Neural progenitor cell (in vitro differentiated cells): ENCODE measurements around the gene LAMTOR5. TPM values are rescaled to one million over a fixed set of nuclear protein-coding genes. Genes with fewer than 3 reads are reported as not detected.
"Not testable (repeated sequence)": the region's sequence is repeated elsewhere in the genome, so short reads cannot be mapped to it uniquely, and the experiment has no call there.

Experiments used
- DNase-seq: peaks from one replicate; pipeline ENCODE4 v3.0.0-alpha.2; 2016; ENCODE audit warnings: low spot score
- H2AFZ ChIP-seq: fragments of 200-600 bp; sonication (generic); replicated peaks from 2 replicates; pipeline ENCODE4 v1.6.1; 2016; ENCODE audit warnings: antibody characterized with exemption
- H3F3A ChIP-seq: fragments of 200-600 bp; sonication (generic); 2 replicates; pipeline ENCODE4 v1.6.1; 2016; ENCODE audit warnings: antibody characterized with exemption, low read depth
- H3K27ac ChIP-seq: fragments of 200-600 bp; sonication (generic); 2 replicates; pipeline ENCODE4 v1.5.1; 2016; ENCODE audit warnings: mild to moderate bottlenecking
- H3K27me3 ChIP-seq: fragments of 200-600 bp; sonication (generic); 2 replicates; pipeline ENCODE4 v1.6.1; 2016; ENCODE audit warnings: mild to moderate bottlenecking, moderate library complexity
- H3K36me3 ChIP-seq: fragments of 200-600 bp; sonication (generic); 2 replicates; pipeline ENCODE4 v1.5.1; 2016
- H3K4me1 ChIP-seq: fragments of 200-600 bp; sonication (generic); 2 replicates; pipeline ENCODE4 v1.6.1; 2016; ENCODE audit warnings: mixed run types
- H3K4me2 ChIP-seq: fragments of 200-600 bp; sonication (generic); 2 replicates; pipeline ENCODE4 v1.6.1; 2016
- H3K4me3 ChIP-seq: fragments of 200-600 bp; sonication (generic); 2 replicates; pipeline ENCODE4 v1.5.1; 2016
- H3K79me2 ChIP-seq: fragments of 200-600 bp; sonication (generic); 2 replicates; pipeline ENCODE4 v1.6.1; 2016; ENCODE audit warnings: low read depth
- H3K9ac ChIP-seq: fragments of 200-600 bp; sonication (generic); 2 replicates; pipeline ENCODE4 v1.6.1; 2016
- H3K9me3 ChIP-seq: fragments of 200-600 bp; sonication (generic); 2 replicates; pipeline ENCODE4 v1.5.1; 2016; ENCODE audit warnings: low read depth
- H4K20me1 ChIP-seq: fragments of 200-600 bp; sonication (generic); 2 replicates; pipeline ENCODE4 v1.6.1; 2016; ENCODE audit warnings: low read depth
- H3K27ac Mint-ChIP-seq: 3 replicates; pipeline ENCODE4 v1.8.0; 2021; ENCODE audit warnings: mixed read lengths
- H3K27me3 Mint-ChIP-seq: 2 replicates; pipeline ENCODE4 v1.8.0; 2022; ENCODE audit warnings: low read depth, mild to moderate bottlenecking, inconsistent platforms, moderate library complexity, mixed read lengths; ENCODE audit not compliant: insufficient read depth
- H3K36me3 Mint-ChIP-seq: 3 replicates; pipeline ENCODE4 v1.8.0; 2021; ENCODE audit warnings: mixed read lengths
- H3K4me1 Mint-ChIP-seq: 3 replicates; pipeline ENCODE4 v1.8.0; 2021; ENCODE audit warnings: mixed read lengths
- H3K4me3 Mint-ChIP-seq: 3 replicates; pipeline ENCODE4 v1.8.0; 2021; ENCODE audit warnings: mild to moderate bottlenecking, moderate library complexity, mixed read lengths
- H3K9me3 Mint-ChIP-seq: 3 replicates; pipeline ENCODE4 v1.8.0; 2020; ENCODE audit warnings: mixed read lengths
- EZH2 ChIP-seq: fragments of 200-600 bp; sonication (generic); IDR thresholded peaks from 2 replicates; pipeline ENCODE4 v1.6.1; 2017; ENCODE audit warnings: antibody characterized with exemption, mild to moderate bottlenecking, moderate library complexity
- EZH2phosphoT487 ChIP-seq: fragments of 200-600 bp; sonication (generic); IDR thresholded peaks from 2 replicates; pipeline ENCODE4 v1.6.1; 2017; ENCODE audit warnings: antibody characterized with exemption
- total RNA-seq: library from RNA; depleted of rRNA; stranded (reverse); fragments of >200 nt; gene quantifications from 2 replicates; pipeline ENCODE4 v1.2.3, GENCODE V29; 2015; ENCODE audit warnings: low replicate concordance
- TF ChIP-seq, protein P1 (sequence below): fragments of 200-600 bp; sonication (generic); IDR thresholded peaks from 2 replicates; pipeline ENCODE4 v1.5.1; 2017; ENCODE audit warnings: antibody characterized with exemption, mild to moderate bottlenecking

Gene LAMTOR5
- total RNA-seq, 1 donor from 2014 or later: 46.8 TPM

DNA sequence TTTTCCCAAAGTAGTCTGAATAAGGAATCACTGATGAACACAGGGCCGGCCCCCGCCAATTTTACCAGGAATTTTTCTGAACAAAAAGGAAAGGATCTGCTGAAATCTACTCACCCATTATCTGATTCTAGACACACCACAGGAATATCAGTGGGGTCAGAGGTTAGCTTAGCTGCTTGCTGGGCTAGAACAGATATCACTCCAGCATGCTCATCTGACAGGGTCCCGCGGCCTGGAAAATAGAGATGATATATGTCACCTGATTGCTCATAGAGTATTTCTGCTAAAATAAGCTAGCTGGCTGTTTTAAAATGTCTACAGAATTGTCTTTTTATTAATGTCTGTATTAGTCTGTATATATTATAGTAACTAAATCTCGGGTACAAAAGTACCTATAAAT is 3.7 kb downstream of the LAMTOR5 start:
- Mint-ChIP-seq H3K27me3 (no peaks in the 10 kb centered on the region), H3K27ac (no peak overlapping the region), H3K36me3 (peaks cover 6% of the 10 kb centered on the region), H3K4me1 (peaks cover 19% of the 10 kb centered on the region), H3K9me3 (no peaks in the 10 kb centered on the region), H3K4me3 (no peak overlapping the region)
- H3K9ac ChIP-seq: no peak overlapping the region
- no peaks in the 10 kb centered on the region for H3F3A ChIP-seq
- peaks cover 11% of the 10 kb centered on the region for H3K79me2 ChIP-seq
- TF ChIP-seq, protein P1, sequence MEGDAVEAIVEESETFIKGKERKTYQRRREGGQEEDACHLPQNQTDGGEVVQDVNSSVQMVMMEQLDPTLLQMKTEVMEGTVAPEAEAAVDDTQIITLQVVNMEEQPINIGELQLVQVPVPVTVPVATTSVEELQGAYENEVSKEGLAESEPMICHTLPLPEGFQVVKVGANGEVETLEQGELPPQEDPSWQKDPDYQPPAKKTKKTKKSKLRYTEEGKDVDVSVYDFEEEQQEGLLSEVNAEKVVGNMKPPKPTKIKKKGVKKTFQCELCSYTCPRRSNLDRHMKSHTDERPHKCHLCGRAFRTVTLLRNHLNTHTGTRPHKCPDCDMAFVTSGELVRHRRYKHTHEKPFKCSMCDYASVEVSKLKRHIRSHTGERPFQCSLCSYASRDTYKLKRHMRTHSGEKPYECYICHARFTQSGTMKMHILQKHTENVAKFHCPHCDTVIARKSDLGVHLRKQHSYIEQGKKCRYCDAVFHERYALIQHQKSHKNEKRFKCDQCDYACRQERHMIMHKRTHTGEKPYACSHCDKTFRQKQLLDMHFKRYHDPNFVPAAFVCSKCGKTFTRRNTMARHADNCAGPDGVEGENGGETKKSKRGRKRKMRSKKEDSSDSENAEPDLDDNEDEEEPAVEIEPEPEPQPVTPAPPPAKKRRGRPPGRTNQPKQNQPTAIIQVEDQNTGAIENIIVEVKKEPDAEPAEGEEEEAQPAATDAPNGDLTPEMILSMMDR: no peak
- no peak for TF ChIP-seq EZH2phosphoT487
- TF ChIP-seq EZH2: no peak
- DNase-seq: no peak
- H3K9me3 ChIP-seq: no peaks in the 10 kb centered on the region
- no peaks in the 10 kb centered on the region for H4K20me1 ChIP-seq
- H3K36me3 ChIP-seq: no peaks in the 10 kb centered on the region
- H3K27me3 ChIP-seq: no peaks in the 10 kb centered on the region
- no peaks in the 10 kb centered on the region for H3K4me1 ChIP-seq
- H2AFZ ChIP-seq: no peak overlapping the region
- no peak overlapping the region for H3K27ac ChIP-seq
- no peak overlapping the region for H3K4me3 ChIP-seq
- no peak overlapping the region for H3K4me2 ChIP-seq

DNA sequence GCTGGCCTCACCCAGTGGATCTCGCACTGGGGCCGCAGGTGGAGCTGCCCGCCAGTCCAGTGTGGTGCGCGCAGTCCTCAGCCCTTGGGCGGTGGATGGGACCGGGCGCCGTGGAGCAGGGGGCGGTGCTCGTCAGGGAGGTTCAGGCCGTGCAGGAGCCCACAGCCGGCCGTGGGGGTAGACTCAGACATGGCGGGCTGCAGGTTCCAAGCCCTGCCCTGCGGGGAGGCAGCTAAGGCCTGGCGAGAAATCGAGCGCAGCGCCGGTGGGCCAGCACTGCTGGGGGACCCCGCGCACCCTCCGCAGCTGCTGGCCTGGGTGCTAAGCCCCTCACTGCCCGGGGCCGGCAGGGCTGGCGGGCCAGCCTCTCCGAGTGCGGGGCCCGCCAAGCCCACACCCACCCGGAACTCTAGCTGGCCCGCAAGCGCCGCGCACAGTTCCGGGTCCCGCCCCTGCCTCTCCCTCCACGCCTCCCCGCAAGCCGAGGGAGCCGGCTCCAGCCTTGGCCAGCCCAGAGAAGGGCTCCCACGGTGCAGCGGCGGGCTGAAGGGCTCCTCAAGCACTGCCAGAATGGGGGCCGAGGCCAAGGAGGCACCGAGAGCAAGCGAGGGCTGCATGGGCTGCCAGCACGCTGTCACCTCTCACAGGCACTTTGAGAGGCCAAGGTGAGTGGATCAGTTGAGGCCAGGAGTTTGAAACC is 11.1 kb downstream of the LAMTOR5 start:
- not testable (repeated sequence) for H3K9me3 Mint-ChIP-seq, H3K9ac ChIP-seq, H3K36me3 ChIP-seq, H3K27ac Mint-ChIP-seq, DNase-seq, H3K9me3 ChIP-seq, H3K79me2 ChIP-seq, H2AFZ ChIP-seq, H3K27me3 ChIP-seq, H3K27me3 Mint-ChIP-seq, H3K4me1 ChIP-seq, H3K4me3 ChIP-seq, H3K27ac ChIP-seq, H3K4me1 Mint-ChIP-seq, H3K4me2 ChIP-seq, H3F3A ChIP-seq, H3K4me3 Mint-ChIP-seq, H4K20me1 ChIP-seq
- peaks cover 15% of the 10 kb centered on the region for H3K36me3 Mint-ChIP-seq

DNA sequence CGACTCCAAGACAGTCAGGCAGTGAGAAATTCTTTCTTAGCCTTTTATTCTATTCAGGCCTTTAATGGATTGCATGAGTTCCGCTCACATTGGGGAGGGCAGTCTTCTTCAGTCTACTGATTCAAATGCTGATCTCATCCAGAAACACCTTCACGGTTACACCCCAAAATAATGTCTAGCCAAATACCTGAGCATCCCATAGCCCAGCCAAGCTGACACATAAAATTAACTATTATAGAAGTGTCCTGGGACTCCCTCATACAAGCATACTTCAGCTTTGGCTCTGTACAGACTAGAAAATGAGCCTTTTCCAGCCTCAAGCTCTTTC is 13.0 kb downstream of the LAMTOR5 start:
- no peak overlapping the region for H3K27ac Mint-ChIP-seq

DNA sequence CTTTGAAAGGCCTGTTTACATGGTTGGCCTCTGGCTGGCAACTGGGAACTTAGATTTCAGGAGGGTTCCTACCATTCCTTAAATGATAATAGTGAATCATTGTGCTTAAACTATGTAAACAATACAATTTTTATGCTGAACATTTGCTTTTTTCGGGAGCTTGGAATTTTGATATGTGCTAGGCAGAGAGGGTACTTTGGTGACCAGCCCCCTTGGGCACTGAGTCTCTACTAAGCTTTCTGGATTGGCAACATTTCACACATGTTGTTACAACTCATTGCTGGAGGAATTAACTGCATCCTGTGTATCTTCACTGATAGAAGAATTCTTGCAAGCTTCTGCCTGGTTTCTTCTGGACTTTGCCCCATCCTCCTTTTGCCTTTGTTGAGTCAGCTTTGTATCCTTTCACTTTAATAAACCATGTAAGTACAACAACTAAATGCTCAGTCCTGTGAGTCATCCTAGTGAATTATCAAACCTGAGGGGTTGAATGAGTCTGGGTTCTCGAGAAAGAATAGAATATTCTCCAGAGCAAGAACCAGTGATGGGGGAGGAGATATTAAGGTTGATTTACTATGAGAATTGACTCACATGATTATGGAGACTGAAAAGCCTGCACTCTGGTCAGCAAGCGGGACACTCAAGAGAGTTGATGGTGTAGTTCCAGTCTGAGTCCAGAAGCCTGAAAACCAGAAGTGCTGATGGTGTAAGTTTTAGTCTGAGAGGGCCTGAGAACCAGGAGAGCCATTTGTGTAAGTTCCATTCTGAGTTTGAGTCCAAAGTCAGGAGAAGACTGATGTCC is 13.6 kb downstream of the LAMTOR5 start:
- H3F3A ChIP-seq: no peaks in the 10 kb centered on the region
- H3K36me3 ChIP-seq: no peaks in the 10 kb centered on the region
- no peak overlapping the region for H3K27ac Mint-ChIP-seq
- H3K27ac ChIP-seq: no peak overlapping the region
- no peaks in the 10 kb centered on the region for H3K9me3 Mint-ChIP-seq
- H3K36me3 Mint-ChIP-seq: peaks cover 13% of the 10 kb centered on the region
- no peaks in the 10 kb centered on the region for H3K9me3 ChIP-seq
- H2AFZ ChIP-seq: no peak overlapping the region
- no peak overlapping the region for H3K4me3 Mint-ChIP-seq
- no peaks in the 10 kb centered on the region for H3K79me2 ChIP-seq
- H3K4me1 ChIP-seq: peaks cover 12% of the 10 kb centered on the region
- no peaks in the 10 kb centered on the region for H4K20me1 ChIP-seq
- H3K4me2 ChIP-seq: no peak overlapping the region
- H3K4me3 ChIP-seq: no peak overlapping the region
- DNase-seq: no peak
- H3K4me1 Mint-ChIP-seq: peaks cover 10% of the 10 kb centered on the region
- no peak for TF ChIP-seq EZH2
- TF ChIP-seq, protein P1: no peak
- no peak for TF ChIP-seq EZH2phosphoT487
- peaks cover 3% of the 10 kb centered on the region for H3K27me3 Mint-ChIP-seq
- no peak overlapping the region for H3K9ac ChIP-seq
- no peaks in the 10 kb centered on the region for H3K27me3 ChIP-seq

More for the DNA sequence above, 13.0 kb downstream of the LAMTOR5 start:
- DNase-seq: no peak
- Histone ChIP-seq H4K20me1 (no peaks in the 10 kb centered on the region), H3K27ac (no peak overlapping the region), H3F3A (no peaks in the 10 kb centered on the region), H3K4me1 (peaks cover 12% of the 10 kb centered on the region), H3K4me3 (no peak overlapping the region), H3K27me3 (no peaks in the 10 kb centered on the region), H3K79me2 (no peaks in the 10 kb centered on the region), H3K36me3 (no peaks in the 10 kb centered on the region), H2AFZ (no peak overlapping the region), H3K9me3 (no peaks in the 10 kb centered on the region), H3K9ac (no peak overlapping the region), H3K4me2 (no peak overlapping the region)
- TF ChIP-seq EZH2phosphoT487 (no peak), EZH2 (no peak)
- Mint-ChIP-seq H3K27me3 (peaks cover 3% of the 10 kb centered on the region), H3K4me1 (peaks cover 10% of the 10 kb centered on the region), H3K36me3 (peaks cover 13% of the 10 kb centered on the region), H3K9me3 (no peaks in the 10 kb centered on the region), H3K4me3 (no peak overlapping the region)
